Measurements from ENCODE around the gene AGMO.
A peak's percentile ranks its signal among the peaks of the same experiment; 100 is the strongest.

AGMO gene

DNA sequence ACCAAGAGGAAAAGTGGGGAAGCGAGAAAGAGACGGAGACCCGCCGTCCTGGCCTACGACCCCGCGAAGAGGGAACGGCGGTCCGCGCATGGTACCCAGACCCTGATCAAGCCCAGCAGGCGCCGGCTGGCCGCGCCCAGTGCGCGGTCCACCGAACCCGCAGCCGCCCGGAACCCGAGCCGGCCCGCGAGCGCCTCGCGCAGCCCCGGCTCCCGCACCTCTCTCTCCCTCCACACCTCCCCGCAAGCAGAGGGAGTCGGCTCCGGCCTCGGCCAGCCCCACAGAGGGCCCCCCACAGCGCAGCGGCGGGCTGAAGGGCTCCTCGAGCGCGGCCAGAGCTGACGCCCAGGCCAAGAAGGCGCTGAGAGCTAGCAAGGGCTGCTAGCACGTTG lies 164.7 kb downstream of the AGMO start:
- no peak overlapping the region for H3K27ac ChIP-seq
- no peaks in the 10 kb centered on the region for H3K9me3 ChIP-seq (ENCODE audit: severe bottlenecking)
- no peaks in the 10 kb centered on the region for H3K36me3 ChIP-seq
- TF ChIP-seq, protein P1, sequence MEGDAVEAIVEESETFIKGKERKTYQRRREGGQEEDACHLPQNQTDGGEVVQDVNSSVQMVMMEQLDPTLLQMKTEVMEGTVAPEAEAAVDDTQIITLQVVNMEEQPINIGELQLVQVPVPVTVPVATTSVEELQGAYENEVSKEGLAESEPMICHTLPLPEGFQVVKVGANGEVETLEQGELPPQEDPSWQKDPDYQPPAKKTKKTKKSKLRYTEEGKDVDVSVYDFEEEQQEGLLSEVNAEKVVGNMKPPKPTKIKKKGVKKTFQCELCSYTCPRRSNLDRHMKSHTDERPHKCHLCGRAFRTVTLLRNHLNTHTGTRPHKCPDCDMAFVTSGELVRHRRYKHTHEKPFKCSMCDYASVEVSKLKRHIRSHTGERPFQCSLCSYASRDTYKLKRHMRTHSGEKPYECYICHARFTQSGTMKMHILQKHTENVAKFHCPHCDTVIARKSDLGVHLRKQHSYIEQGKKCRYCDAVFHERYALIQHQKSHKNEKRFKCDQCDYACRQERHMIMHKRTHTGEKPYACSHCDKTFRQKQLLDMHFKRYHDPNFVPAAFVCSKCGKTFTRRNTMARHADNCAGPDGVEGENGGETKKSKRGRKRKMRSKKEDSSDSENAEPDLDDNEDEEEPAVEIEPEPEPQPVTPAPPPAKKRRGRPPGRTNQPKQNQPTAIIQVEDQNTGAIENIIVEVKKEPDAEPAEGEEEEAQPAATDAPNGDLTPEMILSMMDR (IDR thresholded peaks at IDR 0.05; ENCODE audit: low read depth, low read length), result no peak
- H3K4me3 ChIP-seq (ENCODE audit: low read depth, low read length), result no peak overlapping the region
- DNase-seq, result no peak
- no peaks in the 10 kb centered on the region for H3K27me3 ChIP-seq (ENCODE audit: insufficient read depth, low read depth, severe bottlenecking)

DNA sequence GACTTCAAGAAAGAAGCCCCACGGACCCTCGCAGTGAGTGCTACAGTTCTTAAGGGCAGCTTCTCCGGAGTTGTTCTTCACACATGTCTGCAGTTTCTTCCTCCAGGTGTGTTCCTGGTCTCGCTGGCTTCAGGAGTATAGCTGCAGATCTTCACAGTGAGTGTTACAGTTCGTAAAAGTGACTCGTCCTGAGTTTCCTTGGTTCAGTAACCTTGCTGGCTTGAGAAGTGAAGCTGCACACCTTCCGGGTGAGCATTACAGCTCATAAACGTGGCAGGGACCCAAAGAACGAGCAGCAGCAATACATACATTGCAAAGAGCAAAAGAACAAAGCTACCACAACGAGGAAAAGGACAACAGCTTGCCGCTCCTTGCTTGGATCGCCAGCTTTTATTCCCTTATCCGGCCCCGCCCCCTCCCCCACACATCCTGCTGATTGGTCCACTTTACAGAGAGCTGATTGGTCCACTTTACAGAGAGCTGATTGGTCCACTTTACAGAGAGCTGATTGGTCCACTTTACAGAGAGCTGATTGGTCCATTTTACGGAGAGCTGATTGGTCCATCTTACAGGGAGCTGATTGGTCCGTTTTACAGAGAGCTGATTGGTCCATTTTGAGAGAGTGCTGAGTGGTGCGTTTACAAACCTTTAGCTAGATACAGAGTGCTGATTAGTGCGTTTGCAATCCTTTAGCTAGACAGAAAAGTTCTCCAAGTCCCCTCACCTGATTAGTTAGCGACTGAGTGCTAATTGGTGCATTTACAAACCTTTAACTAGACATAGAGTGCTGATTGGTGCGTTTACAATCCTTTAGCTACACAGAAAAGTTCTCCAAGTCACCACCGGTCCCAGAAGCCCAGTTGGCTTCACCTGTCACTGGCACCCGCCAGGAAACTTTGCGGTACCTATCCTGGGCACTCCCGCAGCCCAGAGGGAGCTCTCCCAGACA lies 165.3 kb downstream of the AGMO start:
- no peaks in the 10 kb centered on the region for H3K36me3 ChIP-seq
- no peaks in the 10 kb centered on the region for H3K9me3 ChIP-seq (ENCODE audit: severe bottlenecking)
- TF ChIP-seq, protein P1 (IDR thresholded peaks at IDR 0.05; ENCODE audit: low read depth, low read length), result no peak
- no peaks in the 10 kb centered on the region for H3K27me3 ChIP-seq (ENCODE audit: insufficient read depth, low read depth, severe bottlenecking)
- H3K4me3 ChIP-seq (ENCODE audit: low read depth, low read length), result no peak overlapping the region
- DNase-seq, result no peak
- H3K27ac ChIP-seq, result no peak overlapping the region

DNA sequence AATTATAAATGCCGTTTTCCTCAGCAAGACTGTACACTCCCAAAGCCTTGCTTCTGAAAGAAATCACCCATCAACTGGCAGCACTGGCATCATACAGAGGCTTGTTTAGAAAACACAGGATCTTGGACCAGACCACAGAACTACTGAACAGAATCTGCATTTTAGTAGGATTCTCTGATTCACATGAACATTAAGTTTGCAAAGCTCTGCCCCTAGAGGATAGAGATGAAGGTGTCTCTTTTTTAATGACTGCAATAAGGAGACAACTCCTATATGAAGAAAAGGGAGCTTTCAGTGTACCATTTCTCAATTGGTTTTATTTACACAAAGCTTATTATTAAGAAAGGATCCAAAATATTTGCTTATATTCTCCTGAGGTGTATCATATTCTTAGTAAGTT lies 172.7 kb downstream of the AGMO start:
- DNase-seq, result no peak
- TF ChIP-seq, protein P1 (IDR thresholded peaks at IDR 0.05; ENCODE audit: low read depth, low read length), result 0 out of 2 replicates have a peak, but pooled peaks have one; percentile 2
- Histone ChIP-seq H3K27ac (no peak overlapping the region), H3K36me3 (no peaks in the 10 kb centered on the region), H3K9me3 (ENCODE audit: severe bottlenecking) (no peaks in the 10 kb centered on the region), H3K4me3 (ENCODE audit: low read depth, low read length) (no peak overlapping the region), H3K27me3 (ENCODE audit: insufficient read depth, low read depth, severe bottlenecking) (no peaks in the 10 kb centered on the region)

DNA sequence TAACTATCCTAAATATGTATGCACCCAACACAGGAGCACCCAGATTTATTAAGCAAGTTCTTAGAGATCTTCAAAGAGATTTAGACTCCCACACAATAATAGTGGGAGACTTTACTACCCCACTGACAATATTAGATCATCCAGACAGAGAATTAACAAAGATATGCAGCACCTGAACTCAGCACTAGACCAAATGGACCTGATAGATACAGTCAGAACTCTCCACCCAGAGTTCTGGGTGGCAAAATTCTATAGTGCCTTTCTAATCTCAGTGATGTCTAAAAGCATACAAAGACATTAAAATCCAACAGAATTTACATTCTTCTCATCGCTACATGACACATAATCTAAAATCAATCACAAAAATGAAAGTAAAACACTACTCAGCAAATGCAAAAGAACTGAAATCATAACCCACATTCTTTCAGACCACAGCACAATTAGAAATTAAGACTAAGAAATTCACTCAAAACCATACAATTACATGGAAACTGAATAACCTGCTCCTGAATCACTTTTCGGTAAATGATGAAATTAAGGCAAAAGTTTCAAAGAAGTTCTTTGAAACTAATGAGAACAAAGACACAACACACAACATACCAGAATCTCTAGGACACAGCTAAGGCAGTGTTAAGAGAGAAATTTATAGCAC lies 183.2 kb downstream of the AGMO start:
- no peaks in the 10 kb centered on the region for H3K9me3 ChIP-seq (ENCODE audit: severe bottlenecking)
- no peak overlapping the region for H3K27ac ChIP-seq
- DNase-seq, result no peak
- TF ChIP-seq, protein P1 (IDR thresholded peaks at IDR 0.05; ENCODE audit: low read depth, low read length), result no peak
- H3K4me3 ChIP-seq (ENCODE audit: low read depth, low read length), result no peak overlapping the region
- no peaks in the 10 kb centered on the region for H3K27me3 ChIP-seq (ENCODE audit: insufficient read depth, low read depth, severe bottlenecking)
- no peaks in the 10 kb centered on the region for H3K36me3 ChIP-seq

DNA sequence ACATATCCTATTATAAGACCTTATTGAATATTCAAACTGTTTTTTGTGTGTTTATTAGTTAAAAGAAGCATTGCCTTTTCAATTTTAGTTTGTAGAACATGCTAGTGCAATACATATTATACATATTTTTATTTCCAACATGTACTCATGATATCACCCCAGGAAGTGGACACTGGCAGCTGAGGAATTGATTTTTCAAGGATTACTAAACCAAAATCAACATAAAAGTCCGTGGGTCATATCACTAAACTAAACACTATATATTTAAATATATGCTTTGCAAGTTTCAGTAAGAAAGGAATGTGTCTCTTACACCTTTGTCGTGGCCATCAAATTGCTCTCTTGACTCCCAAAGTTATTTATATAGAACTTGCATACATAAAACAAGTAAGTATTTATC lies 185.2 kb downstream of the AGMO start:
- no peak for DNase-seq

More for the DNA sequence above, 185.2 kb downstream of the AGMO start:
- H3K4me3 ChIP-seq (ENCODE audit: low read depth, low read length), result no peak overlapping the region
- H3K27ac ChIP-seq, result no peak overlapping the region
- H3K9me3 ChIP-seq (ENCODE audit: severe bottlenecking), result no peaks in the 10 kb centered on the region
- H3K27me3 ChIP-seq (ENCODE audit: insufficient read depth, low read depth, severe bottlenecking), result no peaks in the 10 kb centered on the region
- no peaks in the 10 kb centered on the region for H3K36me3 ChIP-seq
- TF ChIP-seq, protein P1 (IDR thresholded peaks at IDR 0.05; ENCODE audit: low read depth, low read length), result no peak

Measured in WERI-Rb-1 (cell line).